Measurements from ENCODE around the gene SIAH1. TPM values are rescaled to one million over a fixed set of nuclear protein-coding genes. Genes with fewer than 3 reads are reported as not detected.

Gene SIAH1
- total and polyA plus RNA-seq, 2 of the 8 experiments (the other 6 are each of a cell fraction or from before 2014, with no cell fraction given), result 19.5 to 33.9 TPM

DNA sequence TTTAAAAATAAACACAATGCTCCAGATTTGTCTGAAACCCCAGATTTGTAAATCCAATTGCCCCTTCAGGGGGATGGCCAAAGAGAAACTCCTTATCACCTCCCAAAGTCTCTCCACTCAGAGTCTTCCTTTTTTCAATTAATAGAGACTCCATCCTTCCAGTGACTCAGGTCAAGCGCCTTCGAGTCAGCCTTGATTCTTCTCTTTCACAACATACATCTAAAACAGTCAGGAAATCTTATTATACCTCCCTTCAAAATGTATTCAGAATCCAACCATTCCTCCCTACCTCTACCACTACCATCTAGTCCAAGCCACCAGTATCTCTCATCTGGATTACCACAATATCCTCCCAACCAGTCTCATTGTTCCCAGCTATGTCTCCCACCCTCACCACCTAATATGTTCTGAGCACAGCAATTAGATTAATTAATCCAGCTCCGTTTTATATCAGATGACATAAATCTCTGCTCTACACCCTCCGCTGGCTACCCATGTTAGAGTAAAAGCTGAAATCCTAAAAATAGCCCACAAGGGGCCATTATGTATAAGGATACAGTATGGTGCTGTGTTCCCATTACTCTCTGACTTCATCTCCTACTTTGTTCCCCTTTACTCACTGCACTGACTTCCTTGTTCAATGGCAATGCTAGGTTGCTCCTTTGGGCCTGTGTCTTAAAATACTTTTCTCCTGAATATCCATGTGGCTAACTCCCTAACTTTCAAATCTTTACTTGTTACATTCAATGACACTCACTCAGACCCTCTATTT is 11.8 kb downstream of the SIAH1 start:
- Histone ChIP-seq H3K79me2 (ENCODE audit: control insufficient read depth in 1 of 2, insufficient read depth in 2 of 2, low read length in 2 of 2) (peaks cover 19 to 100% of the 10 kb centered on the region in 2 experiments), H3K56ac (replicated peaks; ENCODE audit: insufficient read length, low read depth, low read length) (no peak overlapping the region), H2AK5ac (ENCODE audit: low read depth, low read length) (no peak overlapping the region), H3K14ac (ENCODE audit: insufficient read length) (no peak overlapping the region), H3K23me2 (ENCODE audit: low read depth, low read length) (no peaks in the 10 kb centered on the region), H2BK5ac (ENCODE audit: low read depth, low read length) (no peak overlapping the region), H2BK15ac (ENCODE audit: low read length) (no peak overlapping the region), H3K36me3 (ENCODE audit: control insufficient read depth in 2 of 4, insufficient read depth in 4 of 4, low read length in 3 of 4) (no peaks in the 10 kb centered on the region), H2BK120ac (replicated peaks; ENCODE audit: low read depth, low read length) (no peak overlapping the region), H3K4ac (replicated peaks; ENCODE audit: insufficient read length, low read depth, low read length) (no peak overlapping the region), H3K4me2 (ENCODE audit: insufficient read depth in 1 of 2, low read depth in 2 of 2, low read length in 2 of 2) (0 out of 4 replicates have a peak overlapping the region, but pooled peaks of 1 of the 2 experiments have one; percentile 23), H4K5ac (ENCODE audit: insufficient read length, low read depth, low read length) (no peak overlapping the region), H2BK20ac (ENCODE audit: low read length) (no peak overlapping the region), H3K27ac (ENCODE audit: low read depth, low read length) (no peak overlapping the region), H3K4me3 (ENCODE audit: extremely low read depth in 1 of 4, insufficient read depth in 2 of 4, low read depth in 3 of 4, low read length in 4 of 4) (no peak overlapping the region), H2BK12ac (ENCODE audit: low read depth, low read length) (no peak overlapping the region), H2AFZ (ENCODE audit: low read length) (no peak overlapping the region), H3K79me1 (ENCODE audit: low read depth, low read length) (peaks cover 7% of the 10 kb centered on the region), H3K23ac (ENCODE audit: insufficient read length) (no peak overlapping the region), H3K9ac (replicated peaks in 1 of 4; ENCODE audit: extremely low read depth in 1 of 4, low read depth in 3 of 4, low read length in 3 of 4) (no peak overlapping the region), H3K4me1 (replicated peaks in 1 of 4; ENCODE audit: control insufficient read depth in 3 of 4, insufficient read depth in 4 of 4, low read length in 3 of 4) (peaks cover 0 to 6% (median 4%) of the 10 kb centered on the region in 4 experiments; a peak in 4 of 7 replicates), H4K20me1 (replicated peaks in 1 of 2; ENCODE audit: control insufficient read depth in 1 of 2, insufficient read depth in 2 of 2, low read length in 2 of 2) (peaks cover 14 to 19% of the 10 kb centered on the region in 2 experiments), H3K9me3 (ENCODE audit: insufficient read depth in 2 of 2, low read depth in 1 of 2, low read length in 1 of 2) (no peaks in the 10 kb centered on the region), H4K8ac (ENCODE audit: extremely low read depth, insufficient read depth, low read length) (no peak overlapping the region), H3K18ac (ENCODE audit: extremely low read depth, low read length) (no peak overlapping the region), H4K91ac (replicated peaks; ENCODE audit: insufficient read length, low read length) (no peak overlapping the region), H3K27me3 (replicated peaks in 1 of 4; ENCODE audit: control insufficient read depth in 3 of 4, extremely low read depth in 1 of 4, insufficient read depth in 3 of 4, low read length in 3 of 4) (no peaks in the 10 kb centered on the region)
- POLR2A ChIA-PET (ENCODE audit: partially characterized antibody), result interaction anchor here (3.2 to 11.9 kb wide), 3 partner anchors 6 to 13 kb away, joined by 11 to 156 read pairs (median 52); partner anchors contain the start of gene SIAH1
- FAIRE-seq (no peak), DNase-seq (ENCODE audit: low read depth in 1 of 2, low spot score in 2 of 2) (no peak)
- TF ChIP-seq ATF2 (IDR thresholded peaks at IDR 0.05; ENCODE audit: low read length), result no peak
- CTCF ChIA-PET (ENCODE audit: partially characterized antibody), result interaction anchor here (0.6 kb wide), 1 partner anchor 964 kb away, joined by 3 read pairs; no protein-coding TSS in a partner anchor
- whole genome bisulfite sequencing, 2 experiments (ENCODE audit: extremely low coverage in 1 of 2, insufficient coverage in 1 of 2, insufficient read length in 1 of 2, insufficient replicate concordance in 2 of 2, low coverage in 1 of 2, low lambda C conversion rate in 2 of 2, missing lambda C conversion rate in 1 of 2), result 82% methylated on average over 4 of the region's 4 CpGs; no CpG with 5 or more reads in 1 of the 2 experiments

All from H1 (cell line).